OCI-LY3 (cell line): ENCODE measurements around the gene NUMA1.

Experiments
- CTCF ChIP-seq: fragments of 200-600, 300-600 bp; sonication (generic); IDR thresholded peaks from 2 replicates; pipeline ENCODE4 v1.5.1; 2014; ENCODE audit warnings: antibody characterized with exemption, low read length, low read depth
- EZH2phosphoT487 ChIP-seq: fragments of 200-600 bp; shearing (Covaris generic); IDR thresholded peaks from 2 replicates; pipeline ENCODE4 v1.6.1; 2018; ENCODE audit warnings: antibody characterized with exemption, mixed run types, low read depth

GRCh38 chr11:72039856-72040401 is 40.4 kb downstream of the NUMA1 start:
- TF ChIP-seq CTCF: no peak
- TF ChIP-seq EZH2phosphoT487: no peak
